OCI-LY1 (cell line): ENCODE data around the gene GDF15.

Experiments
- CTCF ChIP-seq: fragments of 200-600 bp; sonication (generic), shearing (Covaris generic); IDR thresholded peaks from 2 replicates; pipeline ENCODE4 v1.5.1; 2017; ENCODE audit warnings: mild to moderate bottlenecking, antibody characterized with exemption, low read length, moderate library complexity, mixed read lengths
- EZH2 ChIP-seq: fragments of 200-600 bp; sonication (generic), shearing (Covaris generic); IDR thresholded peaks from 2 replicates; pipeline ENCODE4 v1.8.0; 2017; ENCODE audit warnings: borderline replicate concordance, mixed run types, mild to moderate bottlenecking, antibody characterized with exemption, low read length, moderate library complexity, mixed read lengths

- no peak for TF ChIP-seq CTCF
- TF ChIP-seq EZH2: no peak
Observed at GRCh38 chr19:18362934-18363542, 22.9 kb upstream of the GDF15 start.
